GM23248 (cell line): ENCODE data around the gene REV3L. TPM values are rescaled to one million over a fixed set of nuclear protein-coding genes. Genes with fewer than 3 reads are reported as not detected.

ENCODE experiments used
- DNase-seq: peaks from one replicate; pipeline ENCODE4 v3.0.0-alpha.2; 2015
- H2AFZ ChIP-seq: fragments of 200-600 bp; sonication (generic); 2 replicates; pipeline ENCODE4 v1.6.1; 2016; ENCODE audit warnings: antibody characterized with exemption
- H3F3A ChIP-seq: fragments of 200-600 bp; sonication (generic); 2 replicates; pipeline ENCODE4 v1.6.1; 2016; ENCODE audit warnings: mild to moderate bottlenecking, antibody characterized with exemption, mixed run types; ENCODE audit not compliant: insufficient read depth
- H3K27ac ChIP-seq: fragments of 200-600 bp; sonication (generic); 2 replicates; pipeline ENCODE4 v1.5.1; 2016; ENCODE audit warnings: mild to moderate bottlenecking
- H3K27me3 ChIP-seq: fragments of 200-600 bp; sonication (generic); replicated peaks from 2 replicates; pipeline ENCODE4 v1.6.1; 2016; ENCODE audit warnings: mild to moderate bottlenecking; ENCODE audit not compliant: insufficient read depth
- H3K36me3 ChIP-seq: fragments of 200-600 bp; sonication (generic); 2 replicates; pipeline ENCODE4 v1.6.1; 2016; ENCODE audit warnings: low read depth, mild to moderate bottlenecking
- H3K4me1 ChIP-seq: fragments of 200-600 bp; sonication (generic); 2 replicates; pipeline ENCODE4 v1.6.1; 2016; ENCODE audit warnings: mild to moderate bottlenecking; ENCODE audit not compliant: insufficient read depth
- H3K4me2 ChIP-seq: fragments of 200-600 bp; sonication (generic); one replicate; pipeline ENCODE4 v1.6.1; 2016; ENCODE audit warnings: mild to moderate bottlenecking; ENCODE audit not compliant: unreplicated experiment
- H3K4me3 ChIP-seq: fragments of 200-600 bp; sonication (generic); 2 replicates; pipeline ENCODE4 v1.5.1; 2016; ENCODE audit warnings: mild to moderate bottlenecking
- H3K79me2 ChIP-seq: fragments of 200-600 bp; sonication (generic); 2 replicates; pipeline ENCODE4 v1.6.1; 2016; ENCODE audit warnings: mild to moderate bottlenecking; ENCODE audit not compliant: insufficient read depth
- H3K9ac ChIP-seq: fragments of 200-600 bp; sonication (generic); 2 replicates; pipeline ENCODE4 v1.6.1; 2016; ENCODE audit warnings: mild to moderate bottlenecking
- H3K9me2 ChIP-seq: fragments of 200-600 bp; sonication (generic); 2 replicates; pipeline ENCODE4 v1.6.1; 2016; ENCODE audit warnings: mixed run types, mild to moderate bottlenecking, moderate library complexity; ENCODE audit not compliant: insufficient read depth
- H3K9me3 ChIP-seq: fragments of 200-600 bp; sonication (generic); one replicate; pipeline ENCODE4 v1.6.1; 2017; ENCODE audit warnings: low read depth
- H4K20me1 ChIP-seq: fragments of 200-600 bp; sonication (generic); 2 replicates; pipeline ENCODE4 v1.6.0; 2016; ENCODE audit not compliant: insufficient read depth
- EZH2 ChIP-seq: fragments of 200-600 bp; sonication (generic); IDR thresholded peaks from 2 replicates; pipeline ENCODE4 v1.6.1; 2018; ENCODE audit warnings: antibody characterized with exemption, mild to moderate bottlenecking; ENCODE audit not compliant: insufficient read depth, poor library complexity, severe bottlenecking
- EZH2phosphoT487 ChIP-seq: fragments of 200-600 bp; sonication (generic); IDR thresholded peaks from 2 replicates; pipeline ENCODE4 v1.6.1; 2018; ENCODE audit warnings: antibody characterized with exemption, moderate library complexity, mild to moderate bottlenecking, low read depth; ENCODE audit not compliant: insufficient read depth
- WGBS, 2 experiments: methylation state at CpG; one replicate each; pipeline ENCODE4 v1.1.6; 2015 to 2017; ENCODE audit warnings: low lambda C conversion rate in 2 of 2, low coverage in 1 of 2; ENCODE audit errors: missing lambda C conversion rate in 2 of 2; 5-methylcytosine and 5-hydroxymethylcytosine counted together
- in situ Hi-C: fragments of 300-500 bp; cut with MboI; formaldehyde crosslinking; loops from 2 replicates; pipeline ENCODE4 v1.15.0; 2020
- polyA plus RNA-seq: library from polyadenylated mRNA; unstranded; fragments of >200 nt; fragmentation: Nextera tagmentation; extraction: Ambion mirVana; gene quantifications from 2 replicates; pipeline ENCODE4 v1.2.1, GENCODE V29; 2016
- total RNA-seq: library from RNA; depleted of rRNA; stranded (reverse); fragments of >200 nt; shearing (Covaris generic); gene quantifications from 2 replicates; pipeline ENCODE4 v1.2.3, GENCODE V29; 2014

The REV3L gene
- total and polyA plus RNA-seq, 2 experiments from 2014 or later = 25.0 to 25.1 TPM

DNA sequence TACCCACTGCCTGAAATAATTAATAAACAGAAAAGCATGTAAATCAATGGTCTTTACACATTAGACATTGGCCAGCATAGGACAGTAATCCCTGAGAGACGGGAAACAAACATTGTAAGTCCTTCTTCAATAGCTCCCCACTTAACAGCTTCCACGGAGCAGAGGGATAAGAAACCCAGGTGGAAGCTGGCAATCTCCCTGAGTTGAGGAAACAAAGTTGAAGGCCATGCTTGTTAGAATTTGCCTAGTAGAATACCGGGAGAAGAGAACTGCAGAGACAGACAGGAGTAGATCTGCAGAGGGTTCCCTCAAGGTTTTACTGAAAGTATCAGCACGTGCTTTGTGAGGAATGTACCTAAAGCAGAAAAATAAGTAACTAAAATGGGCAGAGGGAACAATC, 33.9 kb downstream of the REV3L start:
- Histone ChIP-seq H3K4me2 (no peak overlapping the region), H2AFZ (no peak overlapping the region), H3K4me1 (peaks cover 32% of the 10 kb centered on the region), H3K9me3 (no peaks in the 10 kb centered on the region), H3K27me3 (no peaks in the 10 kb centered on the region), H3K9ac (no peak overlapping the region), H3K9me2 (no peaks in the 10 kb centered on the region), H3K27ac (no peak overlapping the region), H3F3A (peaks cover 17% of the 10 kb centered on the region; the same call in 1 of the 2 replicates), H4K20me1 (0 out of 2 replicates have a peak, but pooled peaks cover 9% of the 10 kb centered on the region), H3K36me3 (no peaks in the 10 kb centered on the region), H3K79me2 (peaks cover 100% of the 10 kb centered on the region), H3K4me3 (no peak overlapping the region)
- WGBS, 2 experiments = 84 to 90% methylated on average over 4 of the region's 4 CpGs
- TF ChIP-seq EZH2phosphoT487 = no peak
- TF ChIP-seq EZH2 = no peak
- in situ Hi-C loops = no loop called here
- no peak for DNase-seq

DNA sequence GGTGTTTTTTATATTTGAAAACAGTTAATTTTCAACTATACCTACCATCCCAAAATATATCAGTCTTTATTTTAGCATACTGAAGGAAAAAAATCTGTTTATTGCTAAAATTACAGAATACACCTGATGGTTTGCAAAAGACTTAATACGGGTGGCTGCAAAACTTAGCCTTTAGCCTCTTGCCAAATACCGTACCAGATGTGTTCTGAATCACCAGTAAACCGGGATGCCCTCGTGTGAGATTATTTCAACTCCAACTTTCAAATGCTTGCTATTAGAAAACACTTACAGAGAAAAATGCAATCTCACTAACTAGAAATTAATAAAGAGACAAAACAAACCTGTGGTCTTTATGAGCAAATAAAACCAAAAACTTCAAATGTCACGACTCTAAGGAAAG, 36.0 kb downstream of the REV3L start:
- H3K4me2 ChIP-seq = no peak overlapping the region
- H3K4me3 ChIP-seq = no peak overlapping the region
- peaks cover 100% of the 10 kb centered on the region for H3K79me2 ChIP-seq
- 25 to 26% methylated on average over 5 of the region's 5 CpGs for WGBS, 2 experiments
- peaks cover 17% of the 10 kb centered on the region; the same call in 1 of the 2 replicates for H3F3A ChIP-seq
- no peaks in the 10 kb centered on the region for H3K36me3 ChIP-seq
- 0 out of 2 replicates have a peak, but pooled peaks cover 9% of the 10 kb centered on the region for H4K20me1 ChIP-seq
- in situ Hi-C loops = no loop called here
- no peak overlapping the region for H2AFZ ChIP-seq
- H3K9me2 ChIP-seq = no peaks in the 10 kb centered on the region
- H3K9ac ChIP-seq = no peak overlapping the region
- TF ChIP-seq EZH2 (no peak), EZH2phosphoT487 (no peak)
- no peaks in the 10 kb centered on the region for H3K27me3 ChIP-seq
- DNase-seq = peak; percentile 77
- no peak overlapping the region for H3K27ac ChIP-seq
- peaks cover 32% of the 10 kb centered on the region for H3K4me1 ChIP-seq
- H3K9me3 ChIP-seq = no peaks in the 10 kb centered on the region

DNA sequence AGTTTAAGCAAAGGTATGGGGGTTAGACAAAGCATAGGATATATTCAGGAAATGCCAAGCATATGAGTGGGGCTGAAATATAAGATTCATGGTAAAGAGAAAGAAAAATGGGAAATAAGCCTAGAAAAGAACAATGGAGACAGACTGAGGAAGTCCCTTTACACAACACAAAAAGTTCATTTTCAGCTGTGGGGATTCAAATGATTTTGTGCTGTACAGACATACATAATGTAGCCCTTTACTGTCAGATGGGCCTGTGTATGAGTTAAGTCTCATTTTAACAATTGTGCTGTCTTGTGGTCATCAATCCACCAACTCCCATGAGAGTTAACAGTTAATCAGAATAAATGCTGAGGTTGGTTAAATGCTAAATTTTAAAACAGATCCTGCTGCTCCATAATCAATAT, 37.2 kb downstream of the REV3L start:
- Histone ChIP-seq H4K20me1 (0 out of 2 replicates have a peak, but pooled peaks cover 8% of the 10 kb centered on the region), H3K9ac (no peak overlapping the region), H2AFZ (no peak overlapping the region), H3K27me3 (no peaks in the 10 kb centered on the region), H3K4me3 (no peak overlapping the region), H3K4me2 (no peak overlapping the region), H3K9me2 (no peaks in the 10 kb centered on the region), H3K79me2 (peaks cover 100% of the 10 kb centered on the region), H3K27ac (no peak overlapping the region), H3K4me1 (peaks cover 21% of the 10 kb centered on the region), H3F3A (0 out of 2 replicates have a peak, but pooled peaks cover 7% of the 10 kb centered on the region), H3K36me3 (0 out of 2 replicates have a peak, but pooled peaks cover 3% of the 10 kb centered on the region), H3K9me3 (no peaks in the 10 kb centered on the region)
- DNase-seq = no peak
- TF ChIP-seq EZH2 (no peak), EZH2phosphoT487 (no peak)
- in situ Hi-C loops = no loop called here

DNA sequence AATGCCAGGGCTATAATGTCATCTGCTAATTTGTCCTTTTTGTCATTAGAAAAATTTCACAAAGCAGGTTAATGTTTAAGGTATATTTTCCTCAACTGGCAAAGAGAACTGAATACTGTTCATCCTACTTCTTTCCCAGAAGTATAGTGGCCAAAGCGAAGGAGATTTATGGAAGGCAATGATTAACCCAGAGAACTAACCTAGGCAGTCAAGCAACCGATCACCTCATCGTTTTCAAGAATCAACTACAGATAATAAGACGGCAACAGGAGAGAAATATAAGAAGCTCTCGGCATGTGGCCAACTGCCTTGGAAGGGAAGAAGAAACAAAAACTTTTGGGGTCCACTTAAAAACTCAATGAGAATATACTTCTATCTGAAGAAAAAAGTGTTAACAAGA, 38.2 kb downstream of the REV3L start:
- H4K20me1 ChIP-seq = 0 out of 2 replicates have a peak, but pooled peaks cover 3% of the 10 kb centered on the region
- H3K79me2 ChIP-seq = peaks cover 100% of the 10 kb centered on the region
- no peak for DNase-seq
- TF ChIP-seq EZH2 (no peak), EZH2phosphoT487 (no peak)
- no peak overlapping the region for H3K4me2 ChIP-seq
- no peak overlapping the region for H3K27ac ChIP-seq
- no peak overlapping the region for H2AFZ ChIP-seq
- H3F3A ChIP-seq = 0 out of 2 replicates have a peak, but pooled peaks cover 3% of the 10 kb centered on the region
- no peak overlapping the region for H3K9ac ChIP-seq
- H3K27me3 ChIP-seq = no peaks in the 10 kb centered on the region
- H3K9me3 ChIP-seq = no peaks in the 10 kb centered on the region
- H3K4me1 ChIP-seq = peaks cover 18% of the 10 kb centered on the region
- in situ Hi-C loops = no loop called here
- 87 to 95% methylated on average over 5 of the region's 5 CpGs for WGBS, 2 experiments
- H3K36me3 ChIP-seq = 0 out of 2 replicates have a peak, but pooled peaks cover 3% of the 10 kb centered on the region
- H3K9me2 ChIP-seq = no peaks in the 10 kb centered on the region
- H3K4me3 ChIP-seq = no peak overlapping the region
